GM21825 (cell line): ENCODE measurements around the gene ASAH2.
"Not testable (repeated sequence)": the region's sequence is repeated elsewhere in the genome, so short reads cannot be mapped to it uniquely, and the experiment has no call there.

Experiments used
- ATAC-seq: cut with Tn5 transposase; IDR thresholded peaks from one replicate; pipeline ENCODE4 v1.9.1; 2021; ENCODE audit warnings: mild to moderate bottlenecking, moderate library complexity; ENCODE audit not compliant: unreplicated experiment

The ASAH2 gene

DNA sequence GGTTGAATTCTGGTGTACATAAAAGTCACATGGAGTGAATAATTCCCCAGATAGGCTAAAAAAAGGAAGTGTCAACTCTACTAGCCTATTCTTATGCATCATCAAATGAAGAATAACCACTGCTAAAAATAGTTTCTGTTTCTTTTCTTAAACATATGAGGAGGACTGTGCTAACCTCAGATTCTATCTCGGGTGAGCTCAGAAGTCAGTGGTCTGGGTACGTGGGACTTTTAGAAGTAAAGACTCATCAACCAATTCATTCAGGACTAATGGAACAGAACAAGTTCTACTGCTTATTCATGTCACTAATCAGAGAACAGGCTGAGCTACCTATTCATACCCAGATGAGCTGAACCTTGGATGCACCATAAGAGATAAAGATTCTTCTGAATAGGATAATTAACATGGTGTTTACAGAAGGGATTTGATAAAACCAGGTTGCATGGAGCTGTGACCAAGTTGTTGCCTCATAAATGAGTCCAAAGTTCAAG lies 9.5 kb upstream of the ASAH2 start:
- ATAC-seq, result peak; percentile 99

DNA sequence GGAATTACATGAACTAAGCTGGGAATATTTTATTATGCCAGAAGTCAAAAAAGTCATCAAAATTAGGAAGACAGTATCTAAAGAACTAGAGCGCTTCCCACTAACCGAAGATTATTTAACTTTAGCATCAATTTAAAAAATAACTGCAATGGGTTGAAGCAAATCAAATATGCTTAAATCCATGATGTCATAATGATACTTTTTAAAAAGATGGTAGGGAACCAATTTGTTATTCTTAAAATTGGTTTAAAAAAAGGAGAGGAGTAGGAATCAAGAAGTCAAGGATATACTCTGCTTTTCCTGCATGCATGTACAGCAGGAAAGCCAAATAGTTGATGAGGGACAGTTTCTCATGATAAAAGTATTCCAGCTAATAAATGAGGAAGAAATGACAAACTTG lies 3.2 kb upstream of the ASAH2 start:
- ATAC-seq, result no peak

DNA sequence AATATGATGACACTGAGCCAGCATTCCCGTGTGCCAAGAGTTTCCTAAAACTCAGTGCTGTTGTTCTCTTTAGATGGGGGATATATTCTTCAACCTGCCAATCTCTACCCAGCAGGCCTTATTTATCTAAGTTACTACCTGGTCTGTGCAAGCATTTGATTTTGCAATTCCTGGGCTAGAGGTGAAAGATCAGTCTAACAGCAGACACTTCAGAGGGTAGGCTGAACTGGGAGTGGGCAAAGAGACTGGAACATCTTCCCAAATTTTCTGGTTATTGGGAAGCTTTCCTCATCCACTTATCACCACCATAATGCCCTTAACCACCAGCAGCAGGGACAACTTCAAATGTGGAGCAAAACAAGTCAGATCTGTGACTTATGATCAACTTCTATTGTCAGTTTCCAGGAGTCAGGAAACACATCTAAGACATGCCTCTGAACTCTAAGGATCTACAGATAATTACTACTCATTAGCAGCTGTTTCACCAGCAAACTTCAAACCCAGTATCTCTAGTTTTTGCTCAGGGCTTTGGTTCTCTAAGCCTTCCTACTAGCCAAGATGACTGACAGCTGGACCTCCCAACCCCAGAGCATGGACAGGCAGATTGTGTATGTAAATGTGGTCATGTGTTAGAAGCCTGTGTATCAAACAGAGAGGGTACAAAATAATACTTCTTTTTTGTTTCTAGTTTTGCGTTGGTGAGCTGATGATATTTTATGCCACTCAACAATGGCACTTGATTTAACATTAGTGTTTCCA lies 1.0 kb downstream of the ASAH2 start:
- ATAC-seq, result no peak

DNA sequence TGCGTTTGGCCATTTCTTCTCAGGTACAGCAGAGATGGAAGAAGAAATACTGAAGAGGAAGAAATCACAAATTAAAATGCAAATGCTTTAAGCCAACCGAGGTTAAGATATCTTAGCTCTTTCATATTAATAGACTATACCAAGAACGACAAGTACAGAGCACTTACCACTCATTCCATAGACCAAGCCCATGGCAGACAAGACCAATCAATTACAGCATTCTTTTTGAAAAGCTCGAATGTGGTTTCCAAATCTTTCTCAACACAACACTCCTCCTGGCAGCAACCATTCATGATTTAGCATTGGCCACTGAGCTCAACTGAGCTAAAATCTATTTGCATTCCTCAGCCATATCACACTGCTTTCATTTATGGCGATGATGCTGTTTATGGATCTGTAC lies 2.7 kb downstream of the ASAH2 start:
- no peak for ATAC-seq

DNA sequence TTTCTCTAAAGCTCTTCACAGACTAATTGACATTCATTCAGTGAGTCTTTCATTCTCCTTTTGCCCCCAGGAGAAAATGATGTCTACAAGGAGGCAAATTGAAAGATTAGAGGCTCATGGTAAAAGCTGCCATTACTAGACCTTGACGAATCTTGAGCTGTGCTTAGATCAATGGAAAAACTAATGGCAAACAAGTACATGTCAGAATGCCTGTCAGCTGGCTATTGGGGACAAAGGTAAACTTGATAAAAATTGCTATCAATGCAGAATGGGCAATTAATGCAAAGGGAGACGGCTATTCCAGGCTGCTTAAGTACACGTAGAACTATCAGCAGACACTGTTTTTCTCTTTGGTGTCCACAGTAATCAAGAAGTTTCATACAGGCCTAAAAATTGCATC lies 3.3 kb downstream of the ASAH2 start:
- ATAC-seq, result no peak

DNA sequence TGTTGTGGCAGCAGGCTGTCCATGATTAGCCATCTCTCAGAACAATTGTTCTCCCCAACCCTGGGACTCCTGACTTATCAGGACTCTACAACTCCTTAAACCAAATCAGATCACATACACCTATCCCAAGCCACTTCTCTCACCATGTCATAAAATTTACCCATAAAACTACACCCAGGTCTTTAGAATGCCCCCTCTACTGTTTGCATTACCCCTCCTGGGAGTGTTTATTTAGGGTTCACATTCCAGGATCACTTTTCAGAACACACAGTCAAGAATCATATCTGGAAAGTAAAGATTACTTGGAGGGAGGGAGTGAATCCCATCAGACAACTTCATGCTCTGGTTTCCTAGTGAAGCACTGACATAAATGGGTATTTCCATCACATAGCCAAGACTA lies 7.1 kb downstream of the ASAH2 start:
- no peak for ATAC-seq

DNA sequence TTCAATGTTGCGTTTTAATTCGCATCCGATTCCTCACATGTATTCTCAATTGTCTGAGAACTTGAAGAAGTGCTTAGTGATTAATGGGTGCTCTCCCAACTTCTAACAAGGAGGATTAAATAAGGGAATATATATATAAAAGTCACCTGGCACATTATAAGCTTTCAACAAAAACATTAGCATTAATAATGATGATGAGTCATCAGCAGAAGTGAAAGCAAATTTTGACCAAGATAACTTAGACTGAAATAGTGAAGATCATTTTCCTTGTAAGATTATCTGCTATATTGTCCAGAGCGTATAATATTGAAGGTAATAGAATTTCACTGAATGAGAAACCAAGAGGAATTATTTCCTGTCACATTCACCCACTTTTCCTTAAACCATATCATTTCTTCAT lies 8.5 kb downstream of the ASAH2 start:
- no peak for ATAC-seq

DNA sequence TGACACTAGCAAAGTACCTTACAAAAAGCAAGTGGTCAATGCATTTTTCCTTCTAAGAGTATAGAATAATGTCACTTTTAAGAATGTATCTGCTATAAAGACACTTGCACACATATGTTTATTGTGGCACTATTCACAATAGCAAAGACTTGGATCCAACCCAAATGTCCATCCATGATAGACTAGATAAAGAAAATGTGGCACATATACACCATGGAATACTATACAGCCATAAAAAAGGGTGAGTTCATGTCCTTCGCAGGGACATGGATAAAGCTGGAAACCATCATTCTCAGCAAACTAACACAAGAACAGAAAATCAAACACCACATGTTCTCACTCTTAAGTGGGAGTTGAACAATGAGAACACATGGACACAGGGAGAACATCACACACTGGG lies 9.8 kb downstream of the ASAH2 start:
- ATAC-seq, result not testable (repeated sequence)

DNA sequence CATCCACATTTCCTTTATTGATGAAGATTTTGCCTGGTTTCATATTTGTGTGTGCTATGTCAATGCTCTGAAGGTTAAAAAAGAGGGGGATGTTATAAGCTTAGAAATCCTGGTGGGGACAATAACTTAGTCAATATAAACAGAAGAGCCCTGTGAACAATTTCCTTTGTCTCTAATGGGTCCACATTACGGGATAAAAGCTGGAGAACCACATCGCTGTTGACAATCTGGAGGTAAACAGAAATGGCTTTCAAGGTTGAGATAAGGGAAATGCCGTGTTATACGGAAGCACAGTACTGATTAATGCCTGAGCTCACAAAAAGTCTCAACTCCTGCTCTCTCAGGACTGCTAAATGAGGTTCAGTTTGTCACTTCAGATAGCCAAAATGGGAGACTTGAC lies 16.8 kb downstream of the ASAH2 start:
- ATAC-seq, result no peak

DNA sequence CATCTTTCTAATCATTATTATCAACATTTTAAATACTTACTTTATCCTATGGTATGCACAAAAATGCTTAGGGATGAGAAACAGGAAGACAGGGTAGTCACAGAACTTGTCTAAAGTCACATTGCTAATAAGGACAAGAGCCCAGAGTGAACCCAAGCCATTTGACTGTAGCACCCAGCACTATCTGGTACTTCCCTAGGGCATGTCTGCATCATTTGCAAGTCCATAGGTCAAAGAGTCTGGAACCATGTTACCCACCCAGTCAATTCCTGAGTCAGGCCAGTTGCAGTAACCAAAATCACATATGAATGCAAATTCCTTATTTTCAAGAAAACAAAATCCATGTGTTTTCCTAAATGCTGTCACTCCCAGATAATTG lies 19.1 kb downstream of the ASAH2 start:
- ATAC-seq, result no peak

DNA sequence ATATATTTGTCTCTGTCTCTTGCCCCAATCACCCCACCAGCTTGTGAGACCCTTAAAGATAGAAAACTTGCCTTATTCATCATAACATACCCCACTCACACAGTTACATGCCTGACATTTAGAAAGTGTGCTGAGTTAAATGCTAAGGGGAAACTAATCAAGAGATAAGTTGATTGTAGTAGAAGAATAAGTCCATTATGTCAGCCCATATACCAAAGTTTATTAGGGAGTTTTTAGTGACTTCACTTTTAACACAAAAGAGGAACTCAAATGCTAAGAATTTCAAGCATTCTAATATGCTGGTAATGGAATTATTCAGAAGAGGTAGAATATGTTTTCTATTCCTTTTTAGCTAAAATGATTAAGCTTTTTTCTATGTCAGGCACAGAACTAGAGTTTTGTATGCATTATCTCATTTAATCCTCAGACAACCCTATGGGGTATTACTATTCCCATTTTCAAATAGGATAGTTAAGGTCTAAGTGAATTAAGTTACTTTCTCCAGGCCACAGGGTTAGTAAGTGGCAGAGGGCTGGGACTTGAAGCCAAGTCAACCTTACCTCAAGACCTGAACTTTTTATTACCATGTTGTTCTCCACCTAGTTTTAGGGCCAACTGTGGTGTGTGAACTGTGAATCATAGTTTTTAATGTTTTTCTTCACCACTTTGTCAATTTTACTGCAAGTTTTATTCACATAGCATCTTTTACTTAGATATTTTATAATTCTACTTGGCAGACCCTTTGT lies 19.6 kb downstream of the ASAH2 start:
- no peak for ATAC-seq

DNA sequence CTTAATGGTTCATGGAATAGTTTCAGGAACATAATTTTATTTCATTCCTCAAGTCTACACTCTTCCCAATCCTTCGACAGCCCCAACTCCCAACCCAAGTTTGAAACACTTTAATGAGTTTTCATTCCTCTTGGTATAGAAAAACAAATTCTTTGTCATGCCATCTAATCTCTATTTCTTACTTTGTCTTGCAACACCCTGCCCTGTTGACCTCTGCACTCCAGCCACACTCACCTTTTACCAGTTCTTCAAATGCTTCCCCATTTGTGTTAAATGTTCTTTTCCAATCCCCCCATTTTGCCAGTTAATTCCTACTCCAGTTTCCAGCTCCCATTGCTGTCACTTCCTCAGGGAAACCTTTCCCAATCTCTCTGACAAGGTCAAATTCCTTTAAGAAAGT lies 21.9 kb downstream of the ASAH2 start:
- ATAC-seq, result no peak

DNA sequence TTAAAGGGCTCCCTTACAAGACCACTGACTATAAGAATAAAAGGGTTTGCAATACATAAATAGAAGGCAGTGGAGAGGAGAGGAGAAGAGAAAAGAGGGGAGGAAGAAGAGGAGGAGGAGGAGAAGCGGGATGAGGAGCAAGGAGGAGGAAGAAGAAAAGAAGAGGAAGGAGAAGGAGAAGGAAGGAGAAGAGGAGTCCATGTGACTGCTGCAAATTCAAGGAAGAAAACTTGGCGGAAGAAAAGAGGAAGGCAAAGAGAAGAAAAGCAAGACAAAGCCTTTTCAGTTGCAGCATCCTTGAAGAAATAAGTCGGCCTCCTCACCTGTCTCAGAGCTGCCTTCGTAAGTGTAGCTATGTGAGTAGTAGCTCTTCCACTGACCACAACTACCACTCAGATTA lies 22.6 kb downstream of the ASAH2 start:
- no peak for ATAC-seq

DNA sequence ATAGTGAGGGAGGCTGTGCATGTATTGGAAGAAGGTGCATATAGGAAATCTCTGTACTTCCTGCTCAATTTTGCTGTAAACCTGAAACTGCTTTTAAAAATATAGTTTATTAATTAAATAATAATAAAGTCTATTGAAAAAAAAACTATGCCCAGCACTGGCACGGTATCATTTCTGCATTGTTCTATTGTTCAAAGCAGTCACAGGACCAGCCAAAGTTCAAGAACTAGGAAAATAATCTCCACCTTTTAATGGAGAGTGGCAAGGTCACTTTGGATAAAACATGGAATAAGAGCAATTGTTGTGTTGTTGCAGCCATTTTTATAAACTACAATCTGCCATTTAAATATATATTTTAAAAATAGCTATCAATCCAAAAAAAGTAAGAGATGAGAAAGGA lies 24.7 kb downstream of the ASAH2 start:
- no peak for ATAC-seq

DNA sequence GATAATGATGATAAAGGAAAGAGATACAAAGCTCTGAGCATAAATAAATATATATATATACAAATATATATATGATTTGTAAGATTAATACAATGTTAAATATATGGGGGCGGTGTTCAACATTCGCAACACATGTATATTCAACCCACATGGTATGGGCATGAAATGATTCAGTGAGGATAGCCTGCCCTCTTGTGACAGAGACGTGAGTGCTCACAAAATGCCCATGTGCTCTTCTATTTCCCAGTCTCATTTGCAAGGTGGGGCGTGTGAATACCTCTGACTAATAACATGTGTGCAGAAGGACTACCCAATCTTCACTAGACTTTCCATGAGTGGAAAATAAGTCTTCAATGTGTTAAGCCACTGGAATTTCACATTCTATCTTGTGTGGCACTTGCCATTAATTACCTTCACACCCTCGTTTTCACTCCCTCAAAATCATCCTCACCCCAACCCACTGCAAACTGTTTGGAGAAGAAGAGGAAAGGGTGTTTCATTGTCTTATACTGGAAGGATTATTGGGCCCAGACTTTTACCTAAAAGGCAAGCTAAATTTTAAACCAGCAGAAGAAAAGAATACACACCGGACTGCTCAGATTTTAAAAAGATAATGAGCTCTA lies 26.9 kb downstream of the ASAH2 start:
- peak; percentile 96 for ATAC-seq

DNA sequence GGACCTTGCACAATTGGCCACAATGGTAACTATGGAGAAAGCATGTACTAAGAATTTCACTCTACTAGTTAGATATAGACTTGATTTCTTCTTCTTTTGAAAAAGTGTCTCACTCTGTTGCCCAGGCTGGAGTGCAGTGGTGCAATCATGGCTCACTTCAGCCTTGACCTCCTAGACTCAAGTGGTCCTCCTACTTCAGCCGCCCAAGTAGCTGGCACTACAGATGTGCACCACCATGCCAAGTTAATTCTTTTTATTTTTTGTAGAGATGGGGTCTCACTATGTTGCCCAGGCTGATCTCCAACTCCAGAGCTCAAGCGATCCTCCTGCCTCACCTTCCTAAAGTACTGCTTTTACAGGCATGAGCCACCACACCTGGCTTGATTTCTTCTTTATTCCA lies 29.1 kb downstream of the ASAH2 start:
- ATAC-seq, result no peak

DNA sequence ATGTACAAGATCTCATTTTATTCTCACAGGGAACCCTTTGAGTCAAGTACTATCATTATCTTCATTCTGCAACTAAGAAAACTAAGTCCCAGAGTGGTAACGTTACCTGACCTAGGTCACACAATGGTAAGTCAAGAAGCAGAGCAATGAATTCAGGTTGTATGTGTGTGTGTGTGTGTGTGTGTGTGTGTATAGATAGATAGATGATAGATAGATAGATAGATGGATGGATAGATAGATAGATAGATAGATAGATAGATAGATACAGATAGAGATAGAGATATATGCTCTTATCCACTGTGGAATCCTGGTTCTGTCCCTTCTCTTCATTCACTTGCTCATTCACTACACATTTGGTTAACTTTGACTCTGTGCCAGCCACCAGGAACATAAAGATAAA lies 29.8 kb downstream of the ASAH2 start:
- ATAC-seq, result no peak

DNA sequence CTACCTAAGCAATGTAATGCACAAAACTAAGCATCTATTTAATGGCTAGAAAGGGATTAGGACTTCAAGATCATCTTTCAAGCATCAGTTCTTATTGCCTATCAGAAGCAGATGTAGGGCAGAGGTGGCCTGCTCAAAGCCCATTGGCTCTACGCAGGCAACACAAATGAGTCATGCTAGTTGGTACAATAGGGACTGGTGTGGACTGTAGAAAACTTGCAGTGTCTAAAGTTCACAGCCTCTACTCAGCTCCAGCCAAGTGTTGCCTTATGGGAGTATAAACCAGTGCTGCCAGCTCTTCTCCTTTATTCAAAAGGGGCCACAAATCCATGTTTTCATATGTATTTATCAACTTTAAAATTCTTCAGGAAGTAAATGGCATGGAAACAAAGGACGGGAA lies 31.7 kb downstream of the ASAH2 start:
- ATAC-seq, result no peak

DNA sequence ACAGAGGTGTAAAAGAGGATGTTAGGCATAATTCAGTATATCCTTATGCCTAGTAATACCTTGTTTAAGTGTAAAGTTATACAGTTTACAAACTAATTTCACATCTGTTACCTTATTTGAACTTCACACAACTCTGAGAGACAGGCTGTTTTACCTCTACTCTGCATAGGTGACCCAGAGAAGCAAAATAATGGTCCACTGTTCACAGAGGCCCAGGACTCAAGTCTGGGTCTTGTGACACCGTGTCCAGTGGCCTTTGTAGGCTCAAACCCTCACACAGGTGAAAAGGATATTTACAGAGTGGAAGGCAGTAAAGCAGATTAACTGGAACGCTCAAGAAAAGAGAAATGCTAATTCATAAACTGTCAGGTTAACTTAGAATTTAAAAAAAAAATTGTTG lies 32.1 kb downstream of the ASAH2 start:
- no peak for ATAC-seq

DNA sequence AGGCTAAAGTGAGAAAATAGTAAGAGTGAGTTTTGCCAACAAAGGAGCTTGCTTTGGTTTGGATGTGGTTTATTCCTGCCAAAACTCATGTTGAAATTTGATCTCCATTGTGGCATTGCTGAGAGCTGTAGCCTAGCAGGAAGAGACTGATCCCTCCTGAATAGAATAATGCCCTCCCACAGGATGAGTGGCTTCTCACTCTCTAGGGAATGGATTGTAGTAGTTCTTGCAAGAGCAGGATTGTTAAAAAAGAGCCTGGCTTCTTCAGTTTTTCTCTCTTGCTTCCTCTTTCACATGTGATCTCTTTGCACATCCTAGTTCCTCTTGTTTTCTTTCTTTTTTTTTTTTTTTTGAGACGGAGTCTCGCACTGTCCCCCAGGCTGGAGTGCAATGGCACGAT lies 34.4 kb downstream of the ASAH2 start:
- ATAC-seq, result no peak

DNA sequence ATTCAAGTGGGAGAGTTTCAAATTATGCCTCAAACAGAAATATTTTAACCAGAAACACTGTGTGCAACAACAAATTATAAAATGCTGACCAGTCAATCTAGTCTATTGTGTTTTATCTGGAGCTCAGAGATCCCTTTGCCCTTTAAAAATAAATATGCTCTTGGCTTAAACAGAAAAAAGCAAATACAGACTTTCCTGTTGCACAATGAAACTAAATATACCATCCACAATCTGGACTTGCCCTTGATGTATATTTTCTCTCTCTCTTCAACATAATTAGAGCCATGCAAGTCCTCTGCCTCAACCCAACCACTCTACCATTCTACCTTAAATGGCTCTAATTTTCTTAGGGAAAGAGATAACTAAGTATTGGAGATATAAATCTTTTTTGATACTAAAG lies 34.9 kb downstream of the ASAH2 start:
- no peak for ATAC-seq

DNA sequence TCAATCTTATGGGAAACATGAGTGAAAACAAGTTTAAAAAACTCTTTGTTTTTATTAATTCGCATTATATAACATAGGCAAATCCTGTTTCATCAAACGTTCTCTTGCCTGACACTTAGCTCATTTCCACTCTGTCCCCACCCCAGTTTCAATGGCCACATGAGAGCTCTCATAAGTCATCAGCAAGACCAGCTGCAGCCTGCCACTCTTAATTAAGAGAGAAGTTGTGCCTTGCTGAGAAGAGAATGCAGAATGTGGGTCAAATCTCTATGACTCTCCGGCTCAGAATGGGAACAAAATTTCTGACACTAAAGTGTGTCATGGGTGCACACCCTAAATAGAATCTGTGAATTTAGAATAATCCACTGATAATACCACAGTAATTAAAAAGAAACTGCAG lies 39.6 kb downstream of the ASAH2 start:
- no peak for ATAC-seq
